ENCODE data around the gene COPZ2.
"Not testable (repeated sequence)": the region's sequence is repeated elsewhere in the genome, so short reads cannot be mapped to it uniquely, and the experiment has no call there.

The COPZ2 gene

DNA sequence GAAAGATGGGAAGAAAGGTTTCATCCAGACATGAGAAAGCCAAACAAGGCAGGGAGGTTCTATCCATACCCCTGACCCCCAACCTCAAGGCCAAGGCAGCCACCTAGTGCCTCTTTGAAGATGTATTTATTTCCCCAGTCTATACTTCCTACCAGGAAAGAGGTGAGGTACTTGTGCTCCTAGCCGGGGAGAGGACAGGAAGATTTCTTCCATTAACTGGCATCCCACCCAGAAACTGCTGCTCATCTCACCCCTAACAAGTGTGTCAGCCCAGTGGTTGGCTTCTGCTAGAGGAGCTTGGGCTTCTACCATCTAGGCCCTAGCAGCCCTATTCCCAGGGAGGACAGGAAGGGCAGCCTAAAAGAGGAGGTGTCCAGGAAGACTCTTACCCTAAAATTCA, 8.9 kb downstream of the COPZ2 start:
- DNase-seq (ENCODE audit: low spot score), result no peak

DNA sequence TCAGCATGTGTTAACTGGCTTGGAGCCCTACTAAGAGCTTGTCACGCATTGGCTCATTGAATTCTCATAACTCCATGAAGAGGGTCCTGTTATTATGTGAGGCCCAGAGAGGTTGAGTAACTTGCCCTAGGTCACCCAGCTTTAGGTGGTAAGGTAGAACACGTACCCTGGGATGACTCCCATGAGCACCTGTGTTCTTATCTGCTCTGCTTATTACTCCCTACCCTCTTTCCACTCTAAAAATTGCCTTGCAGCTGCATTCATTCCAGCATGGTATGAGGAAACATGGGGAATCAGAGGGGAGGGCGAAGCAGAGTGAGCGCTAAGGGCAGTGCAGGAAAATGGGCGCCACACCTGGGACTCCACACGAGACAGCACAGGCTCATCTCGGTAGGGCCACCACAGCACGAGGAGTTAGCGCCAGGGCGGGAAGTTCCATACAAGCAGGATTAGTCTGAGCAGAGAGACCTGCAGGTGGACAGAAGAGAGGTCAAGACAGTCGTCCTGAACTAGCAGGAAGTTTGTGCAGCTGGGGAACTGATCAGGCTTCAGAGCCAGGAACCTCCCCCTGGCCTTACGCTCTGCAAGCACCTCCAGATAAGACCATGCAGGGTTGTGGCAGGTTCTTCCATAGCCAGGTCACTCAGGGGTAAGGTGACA, 10.1 kb downstream of the COPZ2 start:
- DNase-seq (ENCODE audit: low spot score), result no peak

DNA sequence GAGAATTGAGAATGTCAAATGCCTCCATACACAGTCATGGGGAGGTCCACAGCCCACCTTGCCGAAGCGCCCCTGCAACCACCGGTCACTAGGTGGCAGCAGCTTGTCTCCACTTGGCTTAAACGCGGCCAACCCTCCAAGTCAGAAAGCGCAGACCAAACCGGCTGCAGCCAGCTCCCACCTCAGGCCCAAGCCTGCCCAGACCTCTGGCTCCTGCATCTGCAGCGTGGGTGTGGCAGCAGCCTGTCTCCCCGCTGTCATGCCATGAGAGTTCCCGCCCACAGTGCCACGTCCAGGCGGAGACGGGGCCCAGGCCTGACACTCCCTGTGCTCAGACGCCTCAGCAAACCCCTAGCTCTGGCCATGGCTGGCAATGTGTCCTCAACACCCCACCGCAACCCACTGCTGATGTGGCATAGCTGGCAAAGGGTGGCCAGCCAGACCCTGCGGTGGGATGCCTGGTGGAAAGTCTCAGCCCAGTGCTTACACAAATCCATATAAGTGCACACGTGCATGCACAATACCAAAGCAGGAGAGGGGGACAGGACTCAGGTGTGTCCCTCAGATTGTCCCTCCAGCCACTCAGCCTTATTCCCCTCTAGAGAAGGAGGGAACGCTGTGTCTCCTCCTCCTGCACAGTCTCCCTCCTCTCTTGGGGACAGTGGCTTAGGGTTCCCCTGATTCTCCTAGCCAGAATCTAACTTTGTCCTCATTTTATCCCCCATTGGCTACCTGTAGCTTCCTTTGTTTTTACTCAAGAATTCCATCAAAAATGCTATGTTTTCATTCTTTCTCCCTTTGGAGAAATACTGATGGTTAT, 10.9 kb downstream of the COPZ2 start:
- DNase-seq (ENCODE audit: low spot score), result peak; percentile 66

DNA sequence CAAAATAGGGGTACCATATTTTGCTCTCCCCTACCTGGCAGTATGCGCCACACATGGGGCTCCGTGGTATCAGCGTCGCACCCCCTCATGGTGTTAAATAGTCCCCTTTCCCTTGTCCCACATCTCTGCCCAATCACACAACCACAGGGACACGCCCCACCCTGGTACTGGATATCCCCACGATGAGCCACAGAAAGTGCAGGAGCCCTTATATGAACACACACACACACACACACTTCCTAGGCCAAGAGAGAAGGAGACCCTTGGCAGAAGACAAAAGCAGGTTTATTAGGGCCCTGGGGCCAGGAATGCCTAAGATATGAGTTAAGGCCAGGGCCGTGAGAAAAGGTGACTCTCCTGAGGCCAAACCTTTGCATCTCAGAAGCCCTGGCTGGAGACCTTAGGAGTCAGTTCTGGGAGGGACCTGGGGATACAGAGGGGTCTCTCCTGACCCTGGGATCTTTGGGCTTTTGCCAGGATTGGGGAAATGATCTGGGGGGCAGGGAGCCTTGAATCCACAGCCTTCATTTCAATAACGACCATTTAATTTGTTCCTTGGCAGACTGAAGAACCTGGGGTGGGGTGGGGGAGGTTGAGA, 11.6 kb downstream of the COPZ2 start:
- DNase-seq (ENCODE audit: low spot score), result no peak

- peak; percentile 97 for DNase-seq (ENCODE audit: low spot score)
Observed at GRCh38 chr17:48025040-48025903, 12.3 kb downstream of the COPZ2 start.

DNA sequence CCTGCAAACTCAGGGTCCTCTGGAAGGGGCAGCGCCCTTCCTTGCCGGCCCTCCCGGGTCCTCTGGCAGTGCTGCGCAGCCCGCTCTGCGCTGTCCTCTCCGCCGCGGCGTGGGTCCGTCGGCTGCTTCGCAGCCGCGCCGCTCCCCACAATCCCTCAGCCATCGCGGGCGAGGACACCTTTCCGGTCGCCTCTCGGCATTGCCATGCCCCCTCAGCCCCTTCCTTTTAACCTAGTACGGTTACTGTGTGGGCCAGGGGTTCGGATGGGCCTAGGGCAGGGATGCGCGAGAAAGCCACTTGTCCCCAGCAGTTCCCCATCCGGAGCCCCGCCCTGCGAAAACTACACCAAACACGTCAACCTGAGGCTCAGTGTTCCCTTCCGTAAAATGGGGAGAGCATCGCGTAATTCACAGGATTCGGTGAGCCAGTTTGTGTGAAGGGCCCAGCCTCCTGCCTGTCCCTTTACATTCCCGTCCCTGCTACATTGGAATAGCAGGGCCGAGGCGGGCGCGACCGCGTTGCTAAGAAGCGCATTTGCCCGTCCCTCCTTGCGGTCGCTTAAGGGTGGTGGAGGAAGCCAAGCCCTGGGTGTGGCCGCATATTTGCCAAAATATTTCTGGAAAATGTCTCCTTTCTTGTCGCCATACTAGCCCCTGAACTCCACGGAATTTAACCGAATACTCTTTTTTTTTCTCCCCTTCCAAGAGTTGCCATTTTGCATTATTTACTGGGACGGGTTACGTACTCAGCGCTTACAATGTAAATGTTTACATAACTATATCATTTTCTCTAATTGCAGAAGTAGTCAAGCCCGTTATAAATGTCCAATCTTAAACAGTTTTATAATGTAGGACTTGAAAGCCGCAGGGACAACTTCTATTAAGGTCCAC, 13.2 kb downstream of the COPZ2 start:
- DNase-seq (ENCODE audit: low spot score), result peak; percentile 54

DNA sequence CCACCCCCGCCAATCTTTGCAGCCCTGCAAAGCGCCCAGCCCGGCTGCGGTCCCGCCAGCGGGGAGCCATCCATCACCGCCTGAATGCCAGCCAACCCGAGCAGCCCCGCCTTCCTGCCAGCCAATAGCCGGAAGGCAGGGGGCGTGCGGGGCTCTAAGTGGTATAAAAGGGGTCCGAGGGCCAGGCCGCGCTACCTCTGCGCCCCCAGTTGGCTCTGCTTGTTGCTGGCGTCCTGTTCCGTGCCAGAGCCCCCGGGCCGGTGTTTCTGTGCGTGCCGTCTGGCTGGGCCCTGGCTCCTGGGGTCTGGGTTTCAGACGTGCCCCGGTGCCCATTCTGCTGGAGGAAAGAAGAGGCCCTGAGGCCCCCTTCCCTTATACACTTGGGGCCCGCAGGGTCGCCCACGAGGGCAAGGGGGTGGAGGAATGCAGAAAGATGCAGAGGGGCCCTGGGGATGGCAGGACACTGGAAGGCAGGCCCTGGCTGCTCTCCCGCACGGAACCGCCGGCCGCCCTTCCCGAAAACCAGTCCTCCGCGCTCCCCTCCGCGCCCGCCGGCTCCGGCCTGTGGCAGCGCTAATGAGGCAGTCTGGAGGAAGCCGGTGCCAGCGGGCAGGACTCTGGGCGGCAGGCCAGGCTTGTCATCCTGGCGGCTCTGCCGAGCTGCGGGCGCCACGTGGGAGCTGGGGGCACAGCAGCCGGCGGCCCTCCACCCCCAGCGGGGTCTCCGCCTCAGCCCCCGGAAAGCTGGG, 14.0 kb downstream of the COPZ2 start:
- peak; percentile 48 for DNase-seq (ENCODE audit: low spot score)

- DNase-seq (ENCODE audit: low spot score), result no peak
Observed at GRCh38 chr17:48022901-48023300, 14.7 kb downstream of the COPZ2 start.

DNA sequence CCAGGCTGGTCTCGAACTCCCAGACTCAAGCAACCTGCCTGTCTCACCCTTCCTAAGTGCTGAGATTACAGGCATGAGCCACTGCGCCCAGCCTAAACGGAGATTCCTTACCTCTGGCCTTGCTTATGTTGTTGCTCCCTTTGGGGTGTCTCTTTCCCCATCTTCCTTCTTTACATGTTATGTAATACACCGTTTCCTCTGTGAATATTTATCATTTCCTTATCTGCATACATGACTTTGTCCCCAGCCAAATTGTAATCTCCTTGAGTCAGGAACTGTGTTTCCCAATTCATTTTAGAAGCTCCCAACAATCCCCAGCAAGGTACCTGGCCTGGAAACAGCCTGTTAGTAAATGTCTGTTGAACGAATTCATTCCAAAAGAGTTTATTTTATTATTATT, 15.7 kb downstream of the COPZ2 start:
- DNase-seq (ENCODE audit: low spot score), result no peak

GRCh38 chr17:48017817-48018158, 19.8 kb downstream of the COPZ2 start:
- not testable (repeated sequence) for DNase-seq (ENCODE audit: low spot score)

DNA sequence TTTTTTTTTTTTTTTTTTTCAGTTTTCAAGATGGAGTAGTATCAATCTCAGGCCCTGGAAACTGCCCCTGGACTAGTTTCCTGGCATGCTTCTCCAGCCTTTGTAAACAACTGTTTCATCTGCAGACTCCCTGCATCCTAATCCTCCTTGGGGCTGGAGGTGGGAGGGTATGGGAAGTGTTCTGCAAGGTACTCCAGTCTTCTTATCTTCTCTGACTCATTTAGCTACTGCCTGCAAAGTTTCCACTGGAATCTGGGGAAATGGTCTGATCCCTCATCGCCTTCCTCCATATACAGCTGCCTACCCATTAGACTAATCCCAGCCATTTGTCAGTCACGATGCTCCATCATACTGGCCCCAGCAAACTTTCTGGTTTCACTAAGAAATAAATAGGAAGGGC, 21.5 kb downstream of the COPZ2 start:
- no peak for DNase-seq (ENCODE audit: low spot score)

DNA sequence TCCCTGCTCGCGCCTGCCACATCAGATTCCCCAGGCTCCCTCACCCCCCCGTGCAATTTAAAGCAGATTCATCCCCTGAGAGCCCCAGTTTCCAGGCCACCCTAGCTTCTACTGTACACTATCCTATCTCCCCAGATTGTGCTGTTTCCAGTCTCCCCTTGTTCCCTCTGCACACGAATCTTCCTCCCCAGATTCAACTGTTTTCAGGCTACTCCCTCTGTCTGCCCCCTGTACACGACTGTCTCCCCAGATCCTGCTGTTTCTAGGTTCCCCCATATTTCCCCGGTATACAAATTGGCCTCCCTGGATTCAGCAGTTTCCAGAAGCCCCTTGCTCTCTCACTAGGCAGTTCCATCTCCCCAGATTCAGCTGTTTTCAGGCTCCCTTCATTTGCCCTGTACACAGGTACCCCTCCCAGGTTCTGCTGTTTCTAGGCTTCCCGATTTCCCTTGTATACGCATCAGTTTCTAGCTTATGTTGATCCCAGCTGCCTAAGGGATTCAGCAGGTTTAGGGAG, 22.9 kb downstream of the COPZ2 start:
- no peak for DNase-seq (ENCODE audit: low spot score)

GRCh38 chr17:48013876-48014594, 23.6 kb downstream of the COPZ2 start:
- DNase-seq (ENCODE audit: low spot score), result no peak

DNA sequence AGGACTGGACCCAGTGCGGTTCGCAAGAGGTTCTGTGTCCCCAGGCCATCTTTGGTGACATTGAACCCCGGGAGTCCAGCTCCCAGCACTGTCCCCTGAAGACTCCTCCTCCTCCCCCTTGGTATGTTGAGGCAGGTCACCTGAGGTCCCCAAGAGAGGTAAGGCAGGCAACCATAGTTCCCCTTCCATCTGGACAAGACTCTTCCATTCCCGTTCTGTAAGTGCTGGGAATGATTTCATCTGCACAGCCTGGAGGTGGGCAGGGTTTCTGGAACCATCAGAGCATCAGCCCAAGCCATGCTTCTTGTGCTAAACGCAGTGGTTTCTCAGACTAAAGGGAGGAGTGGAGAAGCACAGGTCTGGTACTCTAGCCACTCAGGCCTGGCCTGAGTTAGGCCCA, 24.9 kb downstream of the COPZ2 start:
- DNase-seq (ENCODE audit: low spot score), result no peak

- peak; percentile 68 for DNase-seq (ENCODE audit: low spot score)
Observed at GRCh38 chr17:48012151-48012520, 25.5 kb downstream of the COPZ2 start.

- DNase-seq (ENCODE audit: low spot score), result peak; percentile 66
Observed at GRCh38 chr17:48011405-48012150, 26.0 kb downstream of the COPZ2 start.

- no peak for DNase-seq (ENCODE audit: low spot score)
Observed at GRCh38 chr17:48010193-48010592, 27.4 kb downstream of the COPZ2 start.

DNA sequence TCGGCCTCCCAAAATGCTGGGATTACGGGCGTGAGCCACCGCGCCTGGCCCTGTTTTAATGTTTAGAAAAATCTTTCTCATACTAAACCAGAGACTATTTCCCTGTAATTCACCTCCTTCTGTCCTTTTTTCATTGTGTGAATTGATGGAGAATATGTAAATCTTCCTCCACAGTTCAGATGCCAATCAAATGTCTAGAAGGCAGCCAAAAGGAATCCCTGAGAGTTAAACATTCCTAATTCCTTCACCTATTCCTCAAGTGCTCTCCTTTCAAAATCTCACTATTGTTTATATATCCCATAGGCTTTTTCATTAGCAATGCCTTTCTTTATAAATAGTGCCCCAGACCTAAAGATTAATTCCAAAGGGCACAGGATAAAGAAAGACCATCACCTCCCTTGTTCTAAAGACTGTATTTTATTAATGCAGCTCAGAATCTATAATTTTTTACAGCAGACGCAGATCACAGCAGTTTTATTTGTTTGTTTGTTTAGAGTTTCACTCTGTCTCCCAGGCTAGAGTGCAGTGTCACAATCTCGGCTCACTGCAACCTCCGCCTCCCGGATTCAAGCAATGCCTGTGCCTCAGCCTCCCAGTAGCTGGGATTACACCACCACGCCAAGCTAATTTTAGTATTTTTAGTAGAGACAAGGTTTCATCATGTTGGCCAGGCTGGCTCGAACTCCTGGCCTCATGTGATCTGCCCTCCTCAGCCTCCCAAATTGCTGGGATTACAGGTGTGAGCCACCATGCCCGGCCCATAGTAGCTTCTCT, 30.5 kb downstream of the COPZ2 start:
- no peak for DNase-seq (ENCODE audit: low spot score)

Measured in CD4-positive, alpha-beta T cell treated with Interleukin-2 at 100 ng/mL for 4 hours (primary cell).